Aorta (tissue), 5 donors: ENCODE measurements around the gene APP. TPM values are rescaled to one million over a fixed set of nuclear protein-coding genes. Genes with fewer than 3 reads are reported as not detected.
A peak's percentile ranks its signal among the peaks of the same experiment; 100 is the strongest.

Source experiments
- ATAC-seq: fragments of 200-7000 bp; cut with Tn5 transposase; one replicate; pipeline ENCODE4 v1.9.1; 2022; ENCODE audit warnings: moderate library complexity; ENCODE audit not compliant: low FRiP score
- DNase-seq, 2 donors: peaks; one replicate each; pipeline ENCODE4 v3.0.0-alpha.2; 2020
- H3K27ac ChIP-seq, 2 donors: one replicate each; pipeline ENCODE4 v1.5.1; 2013; ENCODE audit warnings: low read length in 2 of 2, mild to moderate bottlenecking in 2 of 2, moderate library complexity in 2 of 2, control low read depth in 1 of 2, inconsistent platforms in 1 of 2, low read depth in 1 of 2
- H3K27me3 ChIP-seq, 2 donors: one replicate each; pipeline ENCODE4 v1.6.1; 2013; ENCODE audit warnings: control low read depth in 1 of 2, low read length in 1 of 2, mild to moderate bottlenecking in 1 of 2, moderate library complexity in 1 of 2; ENCODE audit not compliant: insufficient read depth in 2 of 2, control insufficient read depth in 1 of 2
- H3K36me3 ChIP-seq, 2 donors: one replicate each; pipeline ENCODE4 v1.6.1; 2013; ENCODE audit warnings: control low read depth in 1 of 2, low read length in 1 of 2, mild to moderate bottlenecking in 1 of 2; ENCODE audit not compliant: insufficient read depth in 2 of 2, control insufficient read depth in 1 of 2
- H3K4me1 ChIP-seq, 2 donors: one replicate each; pipeline ENCODE4 v1.6.1; 2013; ENCODE audit warnings: low read length in 2 of 2, control low read depth in 1 of 2, mild to moderate bottlenecking in 1 of 2, moderate library complexity in 1 of 2; ENCODE audit not compliant: insufficient read depth in 2 of 2, control insufficient read depth in 1 of 2
- H3K4me3 ChIP-seq, 2 donors: one replicate each; pipeline ENCODE4 v1.5.1; 2013; ENCODE audit warnings: low read length in 2 of 2, control low read depth in 1 of 2, mild to moderate bottlenecking in 1 of 2
- H3K9me3 ChIP-seq: one replicate; pipeline ENCODE4 v1.6.1; 2013; ENCODE audit warnings: mild to moderate bottlenecking, low read length; ENCODE audit not compliant: control insufficient read depth
- WGBS, 2 donors: extraction: QIAGEN DNeasy Blood & Tissue Kit; methylation state at CpG; one replicate each; pipeline ENCODE4 v1.1.7; 2013; 5-methylcytosine and 5-hydroxymethylcytosine counted together
- intact Hi-C, 2 donors: fragments of 100-400 bp; cut with DNase I; formaldehyde crosslinking; loops; one replicate each; pipeline versions ENCODE4 v1.14.2 to v1.15.0; 2022
- polyA plus RNA-seq, 2 donors: library from polyadenylated mRNA; stranded (reverse); fragments of 200-250 nt; gene quantifications; one replicate each; pipeline ENCODE4 v1.2.3, GENCODE V29; 2013
- total RNA-seq, 2 donors: library from RNA; stranded (reverse); fragmentation: NEBNext Ultra II Directional; extraction: Animal tissue kit (Norgen Biotek cat#: 25700); gene quantifications; one replicate each; pipeline ENCODE4 v1.2.1, GENCODE V29; 2021
- donor health status: healthy with polysubstance abuse.
- donor health status: Bipolar disorder and iron deficiency.
- donor health status: DM: no; HTN: no; CAD: no.
- donor health status: DM: no; HTN: no; CAD: no.
- donor health status: DM: yes; HTN: yes; CAD: no.

Gene APP
- total and polyA plus RNA-seq, 4 donors, result 149 to 581 (median 371) TPM

DNA sequence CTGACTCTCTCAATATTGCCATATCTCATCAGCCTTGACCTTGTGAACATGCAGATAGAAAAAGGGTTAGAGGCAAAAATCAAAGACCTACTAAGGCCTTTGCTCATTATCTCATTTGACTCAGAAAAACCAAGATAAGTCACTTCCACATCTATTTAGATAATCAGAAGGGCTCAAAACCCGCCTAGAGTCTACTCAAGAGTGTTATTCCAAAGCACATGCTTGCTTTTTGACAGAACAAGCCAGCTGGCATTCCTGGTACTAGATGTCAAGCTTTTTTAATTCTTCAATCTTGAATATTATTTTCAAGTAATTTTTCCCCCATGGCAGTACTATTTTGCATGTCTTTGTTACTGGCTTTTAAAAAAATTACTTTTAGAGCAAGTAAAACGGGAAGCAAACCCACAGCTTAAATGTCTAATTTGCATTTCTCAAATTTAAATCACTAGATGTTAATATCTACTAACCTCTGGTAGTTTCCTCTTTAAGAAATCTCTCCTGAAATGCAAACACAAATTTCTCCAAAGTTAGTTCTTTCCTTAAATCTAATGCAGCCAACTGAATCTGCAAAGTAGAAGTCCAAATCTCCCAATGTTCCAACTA is 51.5 kb downstream of the APP start:
- H3K9me3 ChIP-seq, result no peaks in the 10 kb centered on the region
- H3K27me3 ChIP-seq, result no peaks in the 10 kb centered on the region
- H3K4me1 ChIP-seq, result peaks cover 7% of the 10 kb centered on the region in 2 donors
- intact Hi-C loops, result no loop called here
- ATAC-seq (no peak), DNase-seq (no peak)
- H3K4me3 ChIP-seq, result no peak overlapping the region
- no peaks in the 10 kb centered on the region for H3K36me3 ChIP-seq
- no peak overlapping the region for H3K27ac ChIP-seq
- WGBS, 2 donors, result 8 to 28% methylated on average over 2 of the region's 2 CpGs

DNA sequence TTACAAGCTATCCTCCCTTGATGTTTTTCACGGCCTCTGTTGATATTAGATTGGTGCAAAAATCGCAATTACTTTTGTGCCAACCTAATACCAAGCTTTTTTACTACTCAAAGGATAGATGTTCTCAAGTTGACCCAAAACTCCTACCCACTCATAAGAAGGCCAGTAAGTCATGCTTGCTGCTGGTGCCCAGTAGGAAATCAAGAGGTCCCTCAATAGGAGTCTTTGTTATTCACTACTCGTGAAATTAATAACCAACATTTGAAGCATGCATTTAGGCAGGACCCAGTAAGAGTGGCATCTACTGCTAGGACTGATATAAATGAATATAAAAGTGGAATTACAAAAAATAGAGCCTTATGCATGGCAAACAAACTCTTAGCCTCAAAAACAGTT is 52.6 kb downstream of the APP start:
- Histone ChIP-seq H3K4me3 (no peak overlapping the region), H3K9me3 (no peaks in the 10 kb centered on the region), H3K27me3 (no peaks in the 10 kb centered on the region), H3K36me3 (no peaks in the 10 kb centered on the region), H3K4me1 (peaks cover 2 to 7% of the 10 kb centered on the region in 2 donors), H3K27ac (no peak overlapping the region)
- WGBS, 2 donors, result 75 to 84% methylated on average over 3 of the region's 3 CpGs
- DNase-seq (no peak), ATAC-seq (no peak)
- intact Hi-C loops, result no loop called here

DNA sequence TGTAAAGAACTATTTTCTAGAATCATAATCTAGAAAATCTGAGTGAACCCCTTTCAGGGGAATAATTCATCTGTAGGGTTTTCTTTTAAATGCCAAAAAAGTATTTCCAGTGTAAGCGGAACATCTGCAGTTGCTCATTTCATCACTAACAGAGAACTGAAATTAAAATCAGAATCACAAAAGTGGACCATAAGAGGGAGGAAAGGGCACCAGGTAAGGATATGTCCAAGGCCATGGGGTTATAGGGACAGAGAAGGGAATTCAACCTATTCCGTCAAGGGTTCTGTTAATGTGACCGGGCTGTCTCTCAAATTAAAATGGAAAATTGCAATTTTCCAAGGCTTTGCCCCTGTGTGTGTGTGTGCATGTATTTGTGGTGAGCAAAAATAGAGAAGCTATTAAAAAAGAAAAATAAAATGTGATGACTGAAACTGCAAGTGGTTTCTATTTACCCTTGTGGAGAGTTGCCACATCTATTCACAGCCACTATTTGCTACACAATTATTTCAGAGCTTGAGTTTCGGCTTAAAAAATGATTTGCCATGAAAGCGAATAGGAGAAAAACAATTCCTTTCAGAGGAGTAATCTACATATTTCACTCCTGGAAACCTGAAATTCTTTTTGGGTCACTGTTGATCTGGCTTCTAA is 53.1 kb downstream of the APP start:
- no peak overlapping the region for H3K4me3 ChIP-seq
- 73 to 78% methylated on average over 5 of the region's 5 CpGs for WGBS, 2 donors
- DNase-seq (no peak), ATAC-seq (no peak)
- intact Hi-C loops, result no loop called here
- H3K36me3 ChIP-seq, result no peaks in the 10 kb centered on the region
- no peaks in the 10 kb centered on the region for H3K27me3 ChIP-seq
- H3K9me3 ChIP-seq, result no peaks in the 10 kb centered on the region
- no peak overlapping the region for H3K27ac ChIP-seq
- H3K4me1 ChIP-seq, result peaks cover 2 to 7% of the 10 kb centered on the region in 2 donors

DNA sequence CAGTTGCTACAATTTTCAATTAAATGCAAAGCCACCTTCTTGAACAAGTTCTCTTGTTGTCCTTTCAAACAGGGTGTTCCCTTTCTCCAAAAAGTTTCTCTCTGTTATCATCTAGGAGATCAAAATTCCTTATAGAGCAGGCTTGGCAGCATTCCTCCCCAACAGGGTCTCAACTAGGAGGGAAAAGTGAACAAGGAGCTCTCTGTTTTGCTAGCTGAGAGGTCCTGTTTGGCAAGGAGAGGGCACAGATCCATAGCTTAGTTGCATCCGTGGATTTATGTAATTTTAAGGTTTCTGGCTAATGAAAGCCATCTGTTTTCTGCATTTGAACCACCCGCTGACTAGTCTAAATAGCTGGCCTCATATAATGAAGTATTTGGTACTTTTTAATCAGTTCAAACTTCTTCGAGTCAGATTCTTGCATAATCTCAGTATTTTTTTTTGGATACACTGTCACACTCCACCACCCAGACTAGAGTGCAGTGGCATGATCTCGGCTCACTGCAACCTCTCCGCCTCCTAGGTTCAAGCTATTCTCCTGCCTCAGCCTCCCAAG is 54.0 kb downstream of the APP start:
- Histone ChIP-seq H3K4me3 (no peak overlapping the region), H3K9me3 (no peaks in the 10 kb centered on the region), H3K4me1 (peaks cover 2 to 5% of the 10 kb centered on the region in 2 donors), H3K27me3 (no peaks in the 10 kb centered on the region), H3K36me3 (no peaks in the 10 kb centered on the region), H3K27ac (no peak overlapping the region)
- intact Hi-C loops, result no loop called here
- WGBS, 2 donors, result 52% methylated on average over 5 of the region's 5 CpGs
- DNase-seq, result no peak
- ATAC-seq, result peak; percentile 58

DNA sequence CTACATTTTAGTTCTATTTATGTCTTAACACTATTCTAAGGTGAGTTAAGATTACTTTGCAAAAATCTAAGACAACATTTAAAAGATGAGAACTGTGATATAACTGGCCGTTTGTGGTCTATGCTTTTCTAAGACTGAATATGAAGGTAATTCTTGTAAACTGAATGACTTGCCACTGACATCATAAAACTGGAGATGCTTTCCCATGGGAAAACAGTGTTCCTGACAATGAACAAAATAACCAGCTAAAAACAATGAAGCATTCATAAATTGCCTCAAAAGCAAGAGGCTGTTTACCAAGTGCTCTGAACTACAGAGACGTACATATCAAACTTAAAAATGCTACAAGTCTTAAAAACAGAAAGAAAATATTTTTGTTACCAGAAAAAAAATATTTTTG is 54.7 kb downstream of the APP start:
- Histone ChIP-seq H3K4me1 (peaks cover 2 to 5% of the 10 kb centered on the region in 2 donors), H3K36me3 (no peaks in the 10 kb centered on the region), H3K4me3 (no peak overlapping the region), H3K27ac (no peak overlapping the region), H3K9me3 (no peaks in the 10 kb centered on the region), H3K27me3 (no peaks in the 10 kb centered on the region)
- WGBS, 2 donors, result 8 to 9% methylated on average over 2 of the region's 2 CpGs
- DNase-seq (no peak), ATAC-seq (no peak)
- intact Hi-C loops, result no loop called here

DNA sequence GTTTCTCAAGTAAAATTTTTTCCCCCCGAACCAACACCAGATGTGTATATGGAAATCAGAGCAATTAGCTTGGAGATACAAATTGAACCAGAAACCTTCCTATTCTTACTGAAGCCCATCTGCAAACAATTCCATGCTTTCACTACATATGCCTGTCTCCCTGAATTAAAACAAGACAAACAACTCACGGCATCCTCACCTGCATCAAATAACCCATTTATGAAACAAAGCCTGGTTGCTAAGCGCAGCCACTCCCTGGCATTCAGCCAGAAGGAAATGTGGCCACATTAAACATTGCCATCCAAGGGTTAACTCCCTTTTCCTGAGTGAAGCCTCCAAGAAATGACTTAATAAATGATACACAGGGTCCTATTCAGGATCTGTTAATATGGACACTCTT is 55.3 kb downstream of the APP start:
- ATAC-seq, result no peak
- H3K36me3 ChIP-seq, result no peaks in the 10 kb centered on the region
- H3K27ac ChIP-seq, result no peak overlapping the region
- no peak overlapping the region for H3K4me3 ChIP-seq
- 78 to 83% methylated on average over 3 of the region's 3 CpGs for WGBS, 2 donors
- H3K27me3 ChIP-seq, result no peaks in the 10 kb centered on the region
- intact Hi-C loops, result no loop called here
- no peaks in the 10 kb centered on the region for H3K9me3 ChIP-seq
- no peak for DNase-seq
- H3K4me1 ChIP-seq, result peaks cover 2 to 5% of the 10 kb centered on the region in 2 donors

DNA sequence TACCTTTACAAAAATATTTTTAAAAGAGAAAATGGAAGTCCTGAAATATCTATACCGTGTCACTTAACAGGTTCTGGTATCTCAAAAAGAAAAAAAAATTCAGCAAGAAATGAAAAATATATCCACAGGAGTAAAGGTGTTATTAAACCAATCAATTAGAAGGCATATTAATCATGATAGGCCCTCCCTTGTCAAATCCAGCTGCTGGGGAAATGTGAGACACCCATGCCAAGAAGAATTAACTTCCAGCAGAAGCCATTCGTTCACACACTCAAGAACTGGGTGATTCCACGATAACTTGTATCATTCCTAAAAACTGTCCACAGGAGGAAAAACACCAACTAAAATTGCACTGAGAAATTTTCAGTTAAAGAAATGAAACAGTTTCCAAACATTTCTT is 57.6 kb downstream of the APP start:
- WGBS, 2 donors, result 84 to 88% methylated on average over 3 of the region's 3 CpGs
- no peaks in the 10 kb centered on the region for H3K27me3 ChIP-seq
- DNase-seq (no peak), ATAC-seq (no peak)
- H3K9me3 ChIP-seq, result no peaks in the 10 kb centered on the region
- peaks cover 0 to 3% of the 10 kb centered on the region in 2 donors for H3K36me3 ChIP-seq
- no peak overlapping the region for H3K27ac ChIP-seq
- intact Hi-C loops, result no loop called here
- H3K4me1 ChIP-seq, result peaks cover 0 to 3% of the 10 kb centered on the region in 2 donors
- no peak overlapping the region for H3K4me3 ChIP-seq

DNA sequence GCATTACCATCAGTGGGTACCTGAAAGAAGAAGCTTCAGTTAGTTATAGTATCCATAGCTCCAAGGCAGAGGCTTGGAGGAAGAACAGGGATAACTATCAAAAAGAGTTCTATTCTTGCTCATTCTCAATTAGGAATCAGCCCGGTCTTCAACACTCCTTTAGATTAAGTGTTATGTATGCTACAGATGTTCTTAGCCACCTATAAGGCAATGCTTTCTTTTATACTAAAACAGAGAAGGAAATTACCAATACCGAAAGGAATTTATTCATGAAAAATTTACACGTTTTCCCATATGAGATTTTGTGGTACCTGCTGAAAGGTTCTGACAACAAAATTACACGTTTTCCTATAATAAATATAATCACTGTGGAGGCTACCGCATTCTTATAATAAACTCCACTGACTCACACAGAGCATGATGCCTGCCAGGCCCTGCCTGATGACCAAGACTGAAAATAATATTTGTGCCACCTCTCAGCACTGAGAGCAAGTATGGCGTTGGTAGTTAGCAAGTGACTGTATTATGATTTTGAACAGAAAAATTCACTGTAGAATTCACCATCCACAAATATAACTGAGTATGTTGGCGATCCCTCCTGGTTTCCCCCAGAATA is 58.3 kb downstream of the APP start:
- 33 to 36% methylated on average over 7 of the region's 7 CpGs for WGBS, 2 donors
- H3K4me1 ChIP-seq, result no peaks in the 10 kb centered on the region
- H3K27ac ChIP-seq, result no peak overlapping the region
- no peaks in the 10 kb centered on the region for H3K9me3 ChIP-seq
- DNase-seq (no peak), ATAC-seq (peak; percentile 80)
- H3K4me3 ChIP-seq, result no peak overlapping the region
- peaks cover 0 to 7% of the 10 kb centered on the region in 2 donors for H3K36me3 ChIP-seq
- intact Hi-C loops, result no loop called here
- H3K27me3 ChIP-seq, result no peaks in the 10 kb centered on the region

DNA sequence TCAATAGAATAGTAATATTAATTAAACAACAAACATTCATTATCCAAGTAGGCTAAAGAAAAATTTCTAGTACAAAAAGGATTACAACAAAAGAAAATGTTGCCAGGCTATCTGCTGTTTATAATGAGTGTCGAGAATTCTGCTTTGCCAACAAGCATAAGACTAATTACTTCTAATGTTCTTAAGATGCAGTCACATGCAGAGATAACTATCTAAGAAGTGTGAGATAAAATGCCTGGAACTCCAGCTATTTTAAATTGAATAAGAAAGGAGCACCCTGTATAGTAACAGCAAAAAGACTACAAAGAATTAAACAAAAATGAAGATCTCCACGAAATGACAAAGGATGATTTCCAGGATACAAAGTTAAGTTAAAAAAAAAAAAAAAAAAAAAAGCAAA is 59.9 kb downstream of the APP start:
- no peaks in the 10 kb centered on the region for H3K9me3 ChIP-seq
- intact Hi-C loops, result no loop called here
- DNase-seq (no peak), ATAC-seq (no peak)
- H3K27ac ChIP-seq, result no peak overlapping the region
- WGBS, 2 donors, result 87% methylated on average over 2 of the region's 2 CpGs
- no peaks in the 10 kb centered on the region for H3K27me3 ChIP-seq
- H3K4me3 ChIP-seq, result no peak overlapping the region
- H3K4me1 ChIP-seq, result no peaks in the 10 kb centered on the region
- H3K36me3 ChIP-seq, result peaks cover 0 to 10% of the 10 kb centered on the region in 2 donors
